Transverse colon (tissue), 3 donors: ENCODE data around the gene CFAP97D2.

ENCODE experiments used
- POLR2A ChIP-seq: fragments of 450-650 bp; IDR thresholded peaks from one replicate; pipeline ENCODE4 v1.6.1; 2016; ENCODE audit warnings: antibody characterized with exemption, mild to moderate bottlenecking, moderate library complexity
- POLR2AphosphoS5 ChIP-seq, 3 donors: sonication (generic); formaldehyde crosslinking; IDR thresholded peaks; one replicate each; pipeline ENCODE4 v1.6.1; 2016; ENCODE audit warnings: antibody characterized with exemption in 3 of 3

DNA sequence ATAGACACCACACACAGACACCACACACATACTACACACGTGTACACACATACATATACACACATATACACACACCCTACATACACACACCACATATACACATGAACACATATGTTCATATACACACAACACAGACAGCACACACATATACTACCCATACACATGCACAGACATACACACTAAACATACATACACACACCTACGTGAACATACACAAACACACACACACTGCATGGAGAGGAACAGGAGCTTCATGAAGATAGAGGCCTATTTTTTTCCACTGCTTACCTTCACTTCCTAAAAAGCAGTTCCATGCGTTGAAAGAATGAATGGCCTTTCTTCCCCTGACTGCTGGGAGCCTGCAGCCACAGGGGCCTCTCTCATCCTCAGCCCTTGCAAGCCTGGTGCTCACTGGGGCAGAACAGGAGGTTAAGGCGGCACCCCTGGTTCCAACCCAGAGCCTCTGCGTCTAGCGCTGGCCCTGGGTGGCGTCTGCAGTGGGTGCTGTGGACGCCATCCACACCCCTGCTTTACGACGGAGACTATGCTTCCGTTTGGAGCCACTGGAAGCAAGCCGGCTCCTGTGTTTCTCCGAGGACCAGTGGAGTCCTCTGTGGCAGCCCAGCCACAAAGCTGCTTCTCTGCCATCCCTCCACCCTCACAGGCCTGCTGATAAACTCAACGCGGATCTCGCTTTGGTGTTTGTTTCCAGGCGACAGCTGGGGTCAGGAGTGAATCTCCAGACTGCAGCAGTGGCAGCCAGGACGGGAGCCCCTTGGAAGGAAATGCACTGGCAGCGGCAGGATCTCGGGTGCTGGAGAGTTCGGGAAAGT, 44.7 kb upstream of the CFAP97D2 start:
- TF ChIP-seq POLR2AphosphoS5 (IDR thresholded peaks at IDR 0.05) (no peak), POLR2A (no peak)
